ENCODE data around the gene HNRNPL.

- TF ChIP-seq CTCF (IDR thresholded peaks at IDR 0.05; ENCODE audit: low read length) (no peak), EZH2phosphoT487 (IDR thresholded peaks at IDR 0.05; ENCODE audit: low read length) (no peak)
Observed at GRCh38 chr19:38883286-38883685, 33.5 kb upstream of the HNRNPL start.
